Fibroblast of mammary gland (primary cell): ENCODE data around the gene PTGFRN.

ENCODE experiments used
- DNase-seq: peaks from one replicate; pipeline ENCODE4 v3.0.0-alpha.2; 2010; ENCODE audit warnings: low read depth
- H3K4me3 ChIP-seq: 2 replicates; pipeline ENCODE4 v1.5.1; 2011; ENCODE audit warnings: low read depth, mild to moderate bottlenecking, low read length, moderate library complexity; ENCODE audit not compliant: control insufficient read depth
- TF ChIP-seq, protein P1 (sequence below): conservative IDR thresholded peaks from 2 replicates; pipeline ENCODE4 v1.5.1; 2011; ENCODE audit warnings: low read depth, low read length, inconsistent platforms; ENCODE audit not compliant: control insufficient read depth, insufficient read depth

Gene PTGFRN

GRCh38 chr1:116942344-116942743 is 32.6 kb downstream of the PTGFRN start:
- no peak overlapping the region for H3K4me3 ChIP-seq
- no peak for DNase-seq
- TF ChIP-seq, protein P1, sequence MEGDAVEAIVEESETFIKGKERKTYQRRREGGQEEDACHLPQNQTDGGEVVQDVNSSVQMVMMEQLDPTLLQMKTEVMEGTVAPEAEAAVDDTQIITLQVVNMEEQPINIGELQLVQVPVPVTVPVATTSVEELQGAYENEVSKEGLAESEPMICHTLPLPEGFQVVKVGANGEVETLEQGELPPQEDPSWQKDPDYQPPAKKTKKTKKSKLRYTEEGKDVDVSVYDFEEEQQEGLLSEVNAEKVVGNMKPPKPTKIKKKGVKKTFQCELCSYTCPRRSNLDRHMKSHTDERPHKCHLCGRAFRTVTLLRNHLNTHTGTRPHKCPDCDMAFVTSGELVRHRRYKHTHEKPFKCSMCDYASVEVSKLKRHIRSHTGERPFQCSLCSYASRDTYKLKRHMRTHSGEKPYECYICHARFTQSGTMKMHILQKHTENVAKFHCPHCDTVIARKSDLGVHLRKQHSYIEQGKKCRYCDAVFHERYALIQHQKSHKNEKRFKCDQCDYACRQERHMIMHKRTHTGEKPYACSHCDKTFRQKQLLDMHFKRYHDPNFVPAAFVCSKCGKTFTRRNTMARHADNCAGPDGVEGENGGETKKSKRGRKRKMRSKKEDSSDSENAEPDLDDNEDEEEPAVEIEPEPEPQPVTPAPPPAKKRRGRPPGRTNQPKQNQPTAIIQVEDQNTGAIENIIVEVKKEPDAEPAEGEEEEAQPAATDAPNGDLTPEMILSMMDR = no peak

GRCh38 chr1:116943438-116943837 is 33.7 kb downstream of the PTGFRN start:
- H3K4me3 ChIP-seq = no peak overlapping the region
- peak; percentile 31 for DNase-seq
- TF ChIP-seq, protein P1 = no peak

GRCh38 chr1:116944613-116945012 is 34.9 kb downstream of the PTGFRN start:
- TF ChIP-seq, protein P1 = no peak
- no peak for DNase-seq
- H3K4me3 ChIP-seq = no peak overlapping the region

DNA sequence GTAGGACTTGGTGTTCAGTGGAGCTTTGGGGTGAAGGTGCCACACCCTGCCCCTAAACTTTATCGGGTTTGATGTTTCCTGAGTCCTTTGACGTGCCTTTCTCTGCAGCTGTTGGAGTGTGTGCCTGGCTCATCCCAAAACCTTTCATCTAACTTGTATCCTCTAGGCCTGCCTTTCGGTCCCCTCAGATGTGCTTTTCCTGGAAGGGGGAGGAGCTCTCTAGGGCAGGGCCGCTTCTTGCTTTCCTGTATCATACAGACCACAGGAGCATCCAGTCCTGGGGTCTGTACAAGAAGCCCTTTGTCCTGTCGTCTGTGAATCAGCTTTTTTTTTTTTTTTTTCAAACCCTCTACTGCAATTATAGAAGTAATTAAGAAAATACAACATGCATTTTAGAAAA is 35.7 kb downstream of the PTGFRN start:
- no peak overlapping the region for H3K4me3 ChIP-seq
- no peak for DNase-seq
- TF ChIP-seq, protein P1 = no peak

- TF ChIP-seq, protein P1 = no peak
- no peak overlapping the region for H3K4me3 ChIP-seq
- no peak for DNase-seq
These were observed 36.3 kb downstream of the PTGFRN start for GRCh38 chr1:116945996-116946395.

DNA sequence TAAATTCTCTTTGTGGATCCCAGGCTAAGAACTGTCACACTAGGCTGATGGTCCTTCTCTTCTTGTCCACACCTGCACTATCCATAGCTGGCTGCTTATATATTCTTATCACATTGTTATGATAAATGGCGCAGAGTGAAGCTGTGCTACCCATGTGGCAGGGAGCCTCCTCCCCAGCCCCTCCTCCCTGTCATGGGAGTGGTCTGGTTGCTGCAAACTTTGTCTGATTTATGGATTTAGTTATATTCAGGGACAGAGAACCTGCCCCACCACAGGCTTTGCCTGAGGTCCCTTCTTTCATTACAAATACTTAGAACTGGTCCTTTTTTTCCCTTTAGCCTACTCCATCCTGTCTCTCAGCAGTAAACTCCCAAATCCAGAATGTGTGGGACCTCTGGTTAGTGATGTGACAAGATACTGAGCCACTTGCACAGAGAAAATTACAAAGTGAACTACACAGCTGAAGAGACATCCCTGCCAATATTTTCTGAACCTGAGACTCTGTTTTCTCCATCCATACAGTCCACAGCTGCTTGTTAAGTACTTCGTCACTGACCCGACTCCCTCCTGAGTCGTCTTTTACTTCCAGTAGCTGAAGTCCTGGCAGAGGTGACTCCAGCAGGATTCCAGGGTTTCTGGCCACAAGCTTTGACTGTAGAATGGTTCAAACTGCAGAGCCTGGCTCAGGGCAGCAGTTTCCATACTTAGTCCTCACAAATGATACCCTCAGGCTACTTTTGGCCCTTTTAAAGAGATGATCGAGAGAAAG is 37.6 kb downstream of the PTGFRN start:
- TF ChIP-seq, protein P1 = no peak
- no peak for DNase-seq
- H3K4me3 ChIP-seq = no peak overlapping the region
